HepG2 (cell line): Measurements from ENCODE around the gene PML. TPM values are rescaled to one million over a fixed set of nuclear protein-coding genes. Genes with fewer than 3 reads are reported as not detected.

ENCODE experiments used
- AKNA ChIP-seq: sonication (generic); formaldehyde crosslinking; IDR thresholded peaks from 2 replicates; pipeline ENCODE4 v1.4.0; 2020; ENCODE audit warnings: missing genetic modification reagents, borderline replicate concordance
- CCDC6 ChIP-seq: sonication (generic); formaldehyde crosslinking; IDR thresholded peaks from 2 replicates; pipeline ENCODE4 v1.8.1; 2022; ENCODE audit warnings: mild to moderate bottlenecking, missing genetic modification reagents, moderate library complexity
- FOXA3 ChIP-seq: IDR thresholded peaks from 2 replicates; pipeline ENCODE4 v1.6.1; 2016; ENCODE audit warnings: missing genetic modification reagents, missing compliant biosample characterization
- JUND ChIP-seq: sonication (generic); formaldehyde crosslinking; IDR thresholded peaks from 2 replicates; pipeline ENCODE4 v1.8.0; 2022; ENCODE audit warnings: mild to moderate bottlenecking, missing genetic modification reagents
- KDM3A ChIP-seq: IDR thresholded peaks from 2 replicates; pipeline ENCODE4 v1.6.1; 2018; ENCODE audit warnings: low read depth, missing compliant biosample characterization
- KDM5B ChIP-seq: sonication (generic); formaldehyde crosslinking; IDR thresholded peaks from 2 replicates; pipeline ENCODE4 v1.4.0; 2020; ENCODE audit warnings: missing genetic modification reagents, mild to moderate bottlenecking, borderline replicate concordance
- NCOA1 ChIP-seq: sonication (generic); formaldehyde crosslinking; IDR thresholded peaks from 2 replicates; pipeline ENCODE4 v1.9.0; 2021; ENCODE audit warnings: missing genetic modification reagents
- PITX1 ChIP-seq: sonication (generic); formaldehyde crosslinking; IDR thresholded peaks from 2 replicates; pipeline ENCODE4 v1.5.1; 2020; ENCODE audit warnings: mild to moderate bottlenecking, missing genetic modification reagents
- PPARG ChIP-seq: conservative IDR thresholded peaks from 2 replicates; pipeline ENCODE4 v1.6.1; 2016; ENCODE audit warnings: missing biosample characterization, missing genetic modification reagents
- RXRA ChIP-seq: sonication (generic); formaldehyde crosslinking; IDR thresholded peaks from 2 replicates; pipeline ENCODE4 v1.5.1; 2020; ENCODE audit warnings: missing genetic modification reagents
- TEAD3 ChIP-seq: optimal IDR thresholded peaks from 2 replicates; pipeline ENCODE3; 2016; ENCODE audit warnings: borderline replicate concordance
- TSC22D2 ChIP-seq: sonication (generic); formaldehyde crosslinking; IDR thresholded peaks from 2 replicates; pipeline ENCODE4 v1.5.1; 2020; ENCODE audit warnings: missing genetic modification reagents, mild to moderate bottlenecking, borderline replicate concordance
- UBTF ChIP-seq: sonication (generic); formaldehyde crosslinking; IDR thresholded peaks from 2 replicates; pipeline ENCODE4 v1.4.0; 2020; ENCODE audit warnings: mild to moderate bottlenecking, missing genetic modification reagents
- ZNF264 ChIP-seq: sonication (generic); formaldehyde crosslinking; IDR thresholded peaks from 2 replicates; pipeline ENCODE4 v1.4.0; 2020; ENCODE audit warnings: missing genetic modification reagents
- ZNF432 ChIP-seq: sonication (generic); formaldehyde crosslinking; IDR thresholded peaks from 2 replicates; pipeline ENCODE4 v1.5.0; 2020; ENCODE audit warnings: missing genetic modification reagents, mild to moderate bottlenecking, borderline replicate concordance
- ZNF577 ChIP-seq: sonication (generic); formaldehyde crosslinking; IDR thresholded peaks from 2 replicates; pipeline ENCODE4 v1.4.0; 2020; ENCODE audit warnings: mild to moderate bottlenecking, low read depth, missing genetic modification reagents, borderline replicate concordance
- ZNF883 ChIP-seq: sonication (generic); formaldehyde crosslinking; IDR thresholded peaks from 2 replicates; pipeline ENCODE4 v1.5.1; 2020; ENCODE audit warnings: mild to moderate bottlenecking, missing genetic modification reagents; ENCODE audit errors: not compliant biosample characterization
- ZSCAN29 ChIP-seq: sonication (generic); formaldehyde crosslinking; conservative IDR thresholded peaks from 2 replicates; pipeline ENCODE4 v1.4.0; 2020; ENCODE audit warnings: mild to moderate bottlenecking, missing genetic modification reagents
- polyA plus RNA-seq, 8 experiments: library from polyadenylated mRNA; depleted of rRNA in 3 of 8; stranded (reverse) in 7 of 8; unstranded in 1 of 8; fragments of >200 nt; fragmentation: Illumina TruSeq in 4 of 8; extraction: Trizol in 4 of 8; gene quantifications; 2 replicates each; pipeline versions ENCODE4 v1.2.1 to v1.2.3, GENCODE V29; 2011 to 2016; ENCODE audit warnings: low read depth in 4 of 8, missing spikeins in 1 of 8, mixed read lengths in 1 of 8; ENCODE audit not compliant: insufficient read depth in 1 of 8
- total RNA-seq, 5 experiments: library from RNA; depleted of rRNA; stranded (reverse); fragments of >200 nt; fragmentation: Illumina TruSeq; extraction: Trizol; gene quantifications; 2 replicates each; pipeline ENCODE4 v1.2.3, GENCODE V29; 2016; ENCODE audit warnings: low read depth in 1 of 5
- TF ChIP-seq, protein P1 (sequence below): sonication (generic); formaldehyde crosslinking; IDR thresholded peaks from 2 replicates; pipeline ENCODE4 v1.5.1; 2020; ENCODE audit warnings: mild to moderate bottlenecking, missing genetic modification reagents
- TF ChIP-seq, protein P2 (sequence below): sonication (generic); formaldehyde crosslinking; IDR thresholded peaks from 2 replicates; pipeline ENCODE4 v1.4.0; 2020; ENCODE audit warnings: mild to moderate bottlenecking, missing genetic modification reagents

PML gene
- total and polyA plus RNA-seq, 2 of the 13 experiments (the other 11 are each of a cell fraction or from before 2014, with no cell fraction given): 2.9 to 3.9 TPM

GRCh38 chr15:73972984-73973682 lies 21.4 kb upstream of the PML start (continued):
- no peak for TF ChIP-seq AKNA (CRISPR knock-in tag)
- peak; percentile 57 for TF ChIP-seq ZNF883 (CRISPR knock-in tag)
- TF ChIP-seq KDM3A (CRISPR knock-in tag): no peak
- TF ChIP-seq CCDC6: no peak
- peak; percentile 33; the same call in 1 of the 2 replicates for TF ChIP-seq UBTF (CRISPR knock-in tag)
- no peak for TF ChIP-seq ZNF432 (CRISPR knock-in tag)
- TF ChIP-seq ZSCAN29: no peak
- no peak for TF ChIP-seq KDM5B
- no peak for TF ChIP-seq JUND
- TF ChIP-seq ZNF264 (CRISPR knock-in tag): no peak
- TF ChIP-seq PITX1: no peak
- TF ChIP-seq RXRA (CRISPR knock-in tag): no peak
- TF ChIP-seq ZNF577 (CRISPR knock-in tag): no peak
- TF ChIP-seq, protein P1, sequence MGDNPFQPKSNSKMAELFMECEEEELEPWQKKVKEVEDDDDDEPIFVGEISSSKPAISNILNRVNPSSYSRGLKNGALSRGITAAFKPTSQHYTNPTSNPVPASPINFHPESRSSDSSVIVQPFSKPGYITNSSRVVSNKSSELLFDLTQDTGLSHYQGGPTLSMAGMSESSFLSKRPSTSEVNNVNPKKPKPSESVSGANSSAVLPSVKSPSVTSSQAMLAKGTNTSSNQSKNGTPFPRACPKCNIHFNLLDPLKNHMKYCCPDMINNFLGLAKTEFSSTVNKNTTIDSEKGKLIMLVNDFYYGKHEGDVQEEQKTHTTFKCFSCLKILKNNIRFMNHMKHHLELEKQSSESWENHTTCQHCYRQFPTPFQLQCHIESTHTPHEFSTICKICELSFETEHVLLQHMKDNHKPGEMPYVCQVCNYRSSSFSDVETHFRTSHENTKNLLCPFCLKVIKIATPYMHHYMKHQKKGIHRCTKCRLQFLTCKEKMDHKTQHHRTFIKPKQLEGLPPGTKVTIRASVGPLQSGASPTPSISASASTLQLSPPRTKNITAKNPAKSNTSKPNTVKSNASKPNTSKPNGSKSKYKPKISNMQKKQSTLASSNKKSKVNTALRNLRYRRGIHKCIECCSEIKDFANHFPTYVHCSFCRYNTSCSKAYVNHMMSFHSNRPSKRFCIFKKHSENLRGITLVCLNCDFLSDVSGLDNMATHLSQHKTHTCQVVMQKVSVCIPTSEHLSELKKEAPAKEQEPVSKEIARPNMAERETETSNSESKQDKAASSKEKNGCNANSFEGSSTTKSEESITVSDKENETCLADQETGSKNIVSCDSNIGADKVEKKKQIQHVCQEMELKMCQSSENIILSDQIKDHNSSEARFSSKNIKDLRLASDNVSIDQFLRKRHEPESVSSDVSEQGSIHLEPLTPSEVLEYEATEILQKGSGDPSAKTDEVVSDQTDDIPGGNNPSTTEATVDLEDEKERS (CRISPR knock-in tag): no peak
- TF ChIP-seq PPARG (CRISPR knock-in tag): no peak
- TF ChIP-seq TSC22D2 (CRISPR knock-in tag): no peak
- TF ChIP-seq, protein P2, sequence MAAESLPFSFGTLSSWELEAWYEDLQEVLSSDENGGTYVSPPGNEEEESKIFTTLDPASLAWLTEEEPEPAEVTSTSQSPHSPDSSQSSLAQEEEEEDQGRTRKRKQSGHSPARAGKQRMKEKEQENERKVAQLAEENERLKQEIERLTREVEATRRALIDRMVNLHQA (CRISPR knock-in tag): no peak
- peak; percentile 32 for TF ChIP-seq TEAD3
- TF ChIP-seq NCOA1 (CRISPR knock-in tag): no peak
- no peak for TF ChIP-seq FOXA3 (CRISPR knock-in tag)
